HepG2 (cell line): ENCODE measurements around the gene KDM3A. TPM values are rescaled to one million over a fixed set of nuclear protein-coding genes. Genes with fewer than 3 reads are reported as not detected.

Experiments
- HNRNPLL ChIP-seq: fragments of 200-400 bp; formaldehyde crosslinking; IDR thresholded peaks from 2 replicates; pipeline ENCODE4 v1.6.1; 2017; ENCODE audit warnings: mild to moderate bottlenecking, low read depth, low read length; ENCODE audit not compliant: poor library complexity, severe bottlenecking
- KIAA2018 ChIP-seq: sonication (generic); formaldehyde crosslinking; IDR thresholded peaks from 2 replicates; pipeline ENCODE4 v1.5.0; 2020; ENCODE audit warnings: mild to moderate bottlenecking, missing genetic modification reagents, borderline replicate concordance
- NKX3-1 ChIP-seq: sonication (generic); formaldehyde crosslinking; IDR thresholded peaks from 2 replicates; pipeline ENCODE4 v1.5.0; 2020; ENCODE audit warnings: missing genetic modification reagents
- SMAD3 ChIP-seq: sonication (generic); formaldehyde crosslinking; IDR thresholded peaks from 2 replicates; pipeline ENCODE4 v1.4.0; 2020; ENCODE audit warnings: missing genetic modification reagents
- TSC22D2 ChIP-seq: sonication (generic); formaldehyde crosslinking; IDR thresholded peaks from 2 replicates; pipeline ENCODE4 v1.5.1; 2020; ENCODE audit warnings: missing genetic modification reagents, mild to moderate bottlenecking, borderline replicate concordance
- ZBTB38 ChIP-seq: sonication (generic); formaldehyde crosslinking; IDR thresholded peaks from 2 replicates; pipeline ENCODE4 v1.5.1; 2020; ENCODE audit warnings: mild to moderate bottlenecking, missing genetic modification reagents
- ZFP37 ChIP-seq: sonication (generic); formaldehyde crosslinking; IDR thresholded peaks from 2 replicates; pipeline ENCODE4 v1.4.0; 2020; ENCODE audit warnings: missing genetic modification reagents, borderline replicate concordance
- ZNF280D ChIP-seq: sonication (generic); formaldehyde crosslinking; IDR thresholded peaks from 2 replicates; pipeline ENCODE4 v1.5.1; 2020; ENCODE audit warnings: mild to moderate bottlenecking, missing genetic modification reagents
- ZNF512B ChIP-seq: sonication (generic); formaldehyde crosslinking; IDR thresholded peaks from 2 replicates; pipeline ENCODE4 v1.5.1; 2020; ENCODE audit warnings: missing genetic modification reagents, mild to moderate bottlenecking, borderline replicate concordance
- ZNF550 ChIP-seq: sonication (generic); formaldehyde crosslinking; IDR thresholded peaks from 2 replicates; pipeline ENCODE4 v1.4.0; 2020; ENCODE audit warnings: mild to moderate bottlenecking, missing genetic modification reagents, borderline replicate concordance
- ZNF572 ChIP-seq: sonication (generic); formaldehyde crosslinking; IDR thresholded peaks from 2 replicates; pipeline ENCODE4 v1.5.1; 2020; ENCODE audit warnings: mild to moderate bottlenecking, missing genetic modification reagents
- polyA plus RNA-seq, 8 experiments: library from polyadenylated mRNA; depleted of rRNA in 3 of 8; stranded (reverse) in 7 of 8; unstranded in 1 of 8; fragments of >200 nt; fragmentation: Illumina TruSeq in 4 of 8; extraction: Trizol in 4 of 8; gene quantifications; 2 replicates each; pipeline versions ENCODE4 v1.2.1 to v1.2.3, GENCODE V29; 2011 to 2016; ENCODE audit warnings: low read depth in 4 of 8, missing spikeins in 1 of 8, mixed read lengths in 1 of 8; ENCODE audit not compliant: insufficient read depth in 1 of 8
- total RNA-seq, 5 experiments: library from RNA; depleted of rRNA; stranded (reverse); fragments of >200 nt; fragmentation: Illumina TruSeq; extraction: Trizol; gene quantifications; 2 replicates each; pipeline ENCODE4 v1.2.3, GENCODE V29; 2016; ENCODE audit warnings: low read depth in 1 of 5

KDM3A gene
- total and polyA plus RNA-seq, 2 of the 13 experiments (the other 11 are each of a cell fraction or from before 2014, with no cell fraction given): 21.0 to 70.2 TPM

- peak; percentile 83; the same call in 1 of the 2 replicates for TF ChIP-seq ZNF512B (CRISPR knock-in tag)
- peak; percentile 86; the same call in 1 of the 2 replicates for TF ChIP-seq ZFP37
- 0 out of 2 replicates have a peak, but pooled peaks have one; percentile 68 for TF ChIP-seq KIAA2018 (CRISPR knock-in tag)
- TF ChIP-seq TSC22D2: peak; percentile 14; the same call in 1 of the 2 replicates
- TF ChIP-seq ZNF280D (CRISPR knock-in tag): 0 out of 2 replicates have a peak, but pooled peaks have one; percentile 75
- 0 out of 2 replicates have a peak, but pooled peaks have one; percentile 26 for TF ChIP-seq SMAD3 (CRISPR knock-in tag)
- TF ChIP-seq ZNF572 (CRISPR knock-in tag): no peak
- peak; percentile 94 for TF ChIP-seq HNRNPLL
- 0 out of 2 replicates have a peak, but pooled peaks have one; percentile 52 for TF ChIP-seq NKX3-1 (CRISPR knock-in tag)
- TF ChIP-seq ZBTB38 (CRISPR knock-in tag): 0 out of 2 replicates have a peak, but pooled peaks have one; percentile 27
- TF ChIP-seq ZNF550: no peak
These were observed 891 bp downstream of the KDM3A start (continued) for GRCh38 chr2:86441882-86442641.
